ENCODE data around the gene PRRC2B.

PRRC2B gene

GRCh38 chr9:131379056-131379455 lies 14.8 kb upstream of the PRRC2B start:
- no peak overlapping the region for H2BK5ac ChIP-seq (ENCODE audit: low read depth, low read length, poor library complexity)
- H3K23ac ChIP-seq (ENCODE audit: low read length), result no peak overlapping the region
- no peak overlapping the region for H4K12ac ChIP-seq (ENCODE audit: low read depth, low read length)
- no peak for DNase-seq
- H3K9me3 ChIP-seq (ENCODE audit: insufficient read depth, low read depth, low read length), result no peaks in the 10 kb centered on the region
- H3K9ac ChIP-seq (ENCODE audit: low read length), result no peak overlapping the region
- H2BK12ac ChIP-seq (ENCODE audit: low read length), result no peak overlapping the region
- no peak overlapping the region for H4K8ac ChIP-seq (ENCODE audit: low read depth, low read length)
- peaks cover 7 to 11% of the 10 kb centered on the region in 2 experiments for H3K4me1 ChIP-seq (ENCODE audit: control insufficient read depth in 1 of 2, insufficient read depth in 2 of 2, low read length in 2 of 2)
- no peak overlapping the region for H3K4me3 ChIP-seq (ENCODE audit: low read depth, low read length)
- H2BK120ac ChIP-seq (ENCODE audit: insufficient read depth, low read length, poor library complexity), result no peak overlapping the region
- H3K4me2 ChIP-seq (ENCODE audit: low read length), result no peak overlapping the region
- H3K79me2 ChIP-seq (ENCODE audit: control insufficient read depth, insufficient read depth, low read length, poor library complexity), result no peaks in the 10 kb centered on the region
- no peak overlapping the region for H3K27ac ChIP-seq (ENCODE audit: low read depth, low read length)
- no CpG with 5 or more reads among the region's 2 CpGs for WGBS (ENCODE audit: extremely low coverage, insufficient coverage, insufficient read length)
- no peak overlapping the region for H4K91ac ChIP-seq (ENCODE audit: low read depth, low read length)
- no peak overlapping the region for H3K18ac ChIP-seq (ENCODE audit: low read length)
- H3K27me3 ChIP-seq (ENCODE audit: insufficient read depth, low read length), result no peaks in the 10 kb centered on the region
- no peak overlapping the region for H2AFZ ChIP-seq (ENCODE audit: insufficient read depth, low read length, poor library complexity)
- H3K4ac ChIP-seq (ENCODE audit: low read depth, low read length), result no peak overlapping the region
- no peak overlapping the region for H2AK5ac ChIP-seq (ENCODE audit: low read length)
- H3K36me3 ChIP-seq (ENCODE audit: control insufficient read depth in 1 of 2, insufficient read depth in 2 of 2, low read length in 2 of 2), result no peaks in the 10 kb centered on the region
- peaks cover 2% of the 10 kb centered on the region for H3K79me1 ChIP-seq (ENCODE audit: low read length)
- no peak overlapping the region for H3K14ac ChIP-seq (ENCODE audit: low read length)

GRCh38 chr9:131382850-131383729 lies 10.8 kb upstream of the PRRC2B start:
- no peak overlapping the region for H3K14ac ChIP-seq (ENCODE audit: low read length)
- no peak overlapping the region for H2BK12ac ChIP-seq (ENCODE audit: low read length)
- H3K9ac ChIP-seq (ENCODE audit: low read length), result no peak overlapping the region
- H3K27me3 ChIP-seq (ENCODE audit: insufficient read depth, low read length), result no peaks in the 10 kb centered on the region
- no peak overlapping the region for H4K8ac ChIP-seq (ENCODE audit: low read depth, low read length)
- no peak overlapping the region for H2BK5ac ChIP-seq (ENCODE audit: low read depth, low read length, poor library complexity)
- no peak overlapping the region for H3K23ac ChIP-seq (ENCODE audit: low read length)
- no peaks in the 10 kb centered on the region for H3K36me3 ChIP-seq (ENCODE audit: control insufficient read depth in 1 of 2, insufficient read depth in 2 of 2, low read length in 2 of 2)
- H4K12ac ChIP-seq (ENCODE audit: low read depth, low read length), result no peak overlapping the region
- H2AK5ac ChIP-seq (ENCODE audit: low read length), result no peak overlapping the region
- WGBS (ENCODE audit: extremely low coverage, insufficient coverage, insufficient read length), result no CpG with 5 or more reads among the region's 19 CpGs
- no peak overlapping the region for H3K4me3 ChIP-seq (ENCODE audit: low read depth, low read length)
- no peaks in the 10 kb centered on the region for H3K9me3 ChIP-seq (ENCODE audit: insufficient read depth, low read depth, low read length)
- H3K27ac ChIP-seq (ENCODE audit: low read depth, low read length), result no peak overlapping the region
- H2BK120ac ChIP-seq (ENCODE audit: insufficient read depth, low read length, poor library complexity), result no peak overlapping the region
- no peaks in the 10 kb centered on the region for H3K79me2 ChIP-seq (ENCODE audit: control insufficient read depth, insufficient read depth, low read length, poor library complexity)
- H3K4me2 ChIP-seq (ENCODE audit: low read length), result peak overlapping the region; percentile 31
- peak; percentile 48 to 77 for DNase-seq
- peak overlapping the region; percentile 7 for H4K91ac ChIP-seq (ENCODE audit: low read depth, low read length)
- no peak overlapping the region for H3K4ac ChIP-seq (ENCODE audit: low read depth, low read length)
- H3K4me1 ChIP-seq (ENCODE audit: control insufficient read depth in 1 of 2, insufficient read depth in 2 of 2, low read length in 2 of 2), result peaks cover 7 to 16% of the 10 kb centered on the region in 2 experiments
- H2AFZ ChIP-seq (ENCODE audit: insufficient read depth, low read length, poor library complexity), result no peak overlapping the region
- H3K79me1 ChIP-seq (ENCODE audit: low read length), result peaks cover 8% of the 10 kb centered on the region
- H3K18ac ChIP-seq (ENCODE audit: low read length), result no peak overlapping the region

GRCh38 chr9:131385296-131385695 lies 8.6 kb upstream of the PRRC2B start:
- Histone ChIP-seq H3K14ac (ENCODE audit: low read length) (no peak overlapping the region), H2BK12ac (ENCODE audit: low read length) (no peak overlapping the region), H3K4me3 (ENCODE audit: low read depth, low read length) (no peak overlapping the region), H3K27me3 (ENCODE audit: insufficient read depth, low read length) (no peaks in the 10 kb centered on the region), H3K23ac (ENCODE audit: low read length) (no peak overlapping the region), H4K91ac (ENCODE audit: low read depth, low read length) (no peak overlapping the region), H2BK120ac (ENCODE audit: insufficient read depth, low read length, poor library complexity) (no peak overlapping the region), H3K36me3 (ENCODE audit: control insufficient read depth in 1 of 2, insufficient read depth in 2 of 2, low read length in 2 of 2) (no peaks in the 10 kb centered on the region), H3K18ac (ENCODE audit: low read length) (no peak overlapping the region), H4K8ac (ENCODE audit: low read depth, low read length) (no peak overlapping the region), H3K79me1 (ENCODE audit: low read length) (peaks cover 8% of the 10 kb centered on the region), H3K9me3 (ENCODE audit: insufficient read depth, low read depth, low read length) (no peaks in the 10 kb centered on the region), H2AK5ac (ENCODE audit: low read length) (no peak overlapping the region), H3K79me2 (ENCODE audit: control insufficient read depth, insufficient read depth, low read length, poor library complexity) (no peaks in the 10 kb centered on the region), H3K27ac (ENCODE audit: low read depth, low read length) (no peak overlapping the region), H3K9ac (ENCODE audit: low read length) (no peak overlapping the region), H3K4me1 (ENCODE audit: control insufficient read depth in 1 of 2, insufficient read depth in 2 of 2, low read length in 2 of 2) (peaks cover 5 to 14% of the 10 kb centered on the region in 2 experiments), H4K12ac (ENCODE audit: low read depth, low read length) (no peak overlapping the region), H2BK5ac (ENCODE audit: low read depth, low read length, poor library complexity) (peak overlapping the region; percentile 33), H3K4me2 (ENCODE audit: low read length) (no peak overlapping the region), H2AFZ (ENCODE audit: insufficient read depth, low read length, poor library complexity) (no peak overlapping the region), H3K4ac (ENCODE audit: low read depth, low read length) (peak overlapping the region; percentile 33)
- peak; percentile 68 to 85 for DNase-seq
- no CpG with 5 or more reads among the region's 5 CpGs for WGBS (ENCODE audit: extremely low coverage, insufficient coverage, insufficient read length)

GRCh38 chr9:131386281-131386680 lies 7.6 kb upstream of the PRRC2B start:
- H3K4ac ChIP-seq (ENCODE audit: low read depth, low read length), result no peak overlapping the region
- no peaks in the 10 kb centered on the region for H3K9me3 ChIP-seq (ENCODE audit: insufficient read depth, low read depth, low read length)
- H4K8ac ChIP-seq (ENCODE audit: low read depth, low read length), result peak overlapping the region; percentile 29
- no peak for DNase-seq
- H3K27ac ChIP-seq (ENCODE audit: low read depth, low read length), result no peak overlapping the region
- peak overlapping the region; percentile 11 for H2BK120ac ChIP-seq (ENCODE audit: insufficient read depth, low read length, poor library complexity)
- peak overlapping the region; percentile 13 for H4K91ac ChIP-seq (ENCODE audit: low read depth, low read length)
- H3K4me2 ChIP-seq (ENCODE audit: low read length), result no peak overlapping the region
- WGBS (ENCODE audit: extremely low coverage, insufficient coverage, insufficient read length), result no CpG with 5 or more reads among the region's 6 CpGs
- H3K36me3 ChIP-seq (ENCODE audit: control insufficient read depth in 1 of 2, insufficient read depth in 2 of 2, low read length in 2 of 2), result no peaks in the 10 kb centered on the region
- no peak overlapping the region for H3K23ac ChIP-seq (ENCODE audit: low read length)
- H2BK12ac ChIP-seq (ENCODE audit: low read length), result peak overlapping the region; percentile 9
- peaks cover 5 to 14% of the 10 kb centered on the region in 2 experiments for H3K4me1 ChIP-seq (ENCODE audit: control insufficient read depth in 1 of 2, insufficient read depth in 2 of 2, low read length in 2 of 2)
- no peak overlapping the region for H3K4me3 ChIP-seq (ENCODE audit: low read depth, low read length)
- no peak overlapping the region for H4K12ac ChIP-seq (ENCODE audit: low read depth, low read length)
- H3K14ac ChIP-seq (ENCODE audit: low read length), result no peak overlapping the region
- no peaks in the 10 kb centered on the region for H3K27me3 ChIP-seq (ENCODE audit: insufficient read depth, low read length)
- H3K79me1 ChIP-seq (ENCODE audit: low read length), result peaks cover 8% of the 10 kb centered on the region
- no peaks in the 10 kb centered on the region for H3K79me2 ChIP-seq (ENCODE audit: control insufficient read depth, insufficient read depth, low read length, poor library complexity)
- H2BK5ac ChIP-seq (ENCODE audit: low read depth, low read length, poor library complexity), result no peak overlapping the region
- no peak overlapping the region for H3K9ac ChIP-seq (ENCODE audit: low read length)
- no peak overlapping the region for H2AK5ac ChIP-seq (ENCODE audit: low read length)
- H3K18ac ChIP-seq (ENCODE audit: low read length), result no peak overlapping the region
- H2AFZ ChIP-seq (ENCODE audit: insufficient read depth, low read length, poor library complexity), result no peak overlapping the region
